ENCODE results near the gene STRN4.

- TF ChIP-seq CTCF (IDR thresholded peaks at IDR 0.05; ENCODE audit: insufficient read depth, low read length) (no peak), GABPA (IDR thresholded peaks at IDR 0.05; ENCODE audit: low read depth) (no peak), POLR2AphosphoS5 (IDR thresholded peaks at IDR 0.05; ENCODE audit: low read depth) (no peak), SPI1 (IDR thresholded peaks at IDR 0.05; ENCODE audit: borderline replicate concordance, low read depth) (no peak), REST (IDR thresholded peaks at IDR 0.05; ENCODE audit: insufficient replicate concordance, low read depth) (no peak)
These were observed 30.7 kb downstream of the STRN4 start for GRCh38 chr19:46715620-46715974.
